Activated naive CD4-positive, alpha-beta T cell treated with anti-CD3 and anti-CD28 coated beads, Interleukin-2, amount 50 U/mL, for 16 hours (primary cell): Measurements from ENCODE around the gene STARD10.
"Not testable (repeated sequence)": the region's sequence is repeated elsewhere in the genome, so short reads cannot be mapped to it uniquely, and the experiment has no call there.

Source experiments
- DNase-seq: peaks from one replicate; pipeline ENCODE4 v3.0.0-alpha.2; 2020

Gene STARD10

GRCh38 chr11:72793425-72794367 lies at the start of gene STARD10:
STARD10 (minus strand) TSS chr11:72794047; CDS start chr11:72781181, 12,866 bp downstream.
- peak; percentile 94 for DNase-seq

DNA sequence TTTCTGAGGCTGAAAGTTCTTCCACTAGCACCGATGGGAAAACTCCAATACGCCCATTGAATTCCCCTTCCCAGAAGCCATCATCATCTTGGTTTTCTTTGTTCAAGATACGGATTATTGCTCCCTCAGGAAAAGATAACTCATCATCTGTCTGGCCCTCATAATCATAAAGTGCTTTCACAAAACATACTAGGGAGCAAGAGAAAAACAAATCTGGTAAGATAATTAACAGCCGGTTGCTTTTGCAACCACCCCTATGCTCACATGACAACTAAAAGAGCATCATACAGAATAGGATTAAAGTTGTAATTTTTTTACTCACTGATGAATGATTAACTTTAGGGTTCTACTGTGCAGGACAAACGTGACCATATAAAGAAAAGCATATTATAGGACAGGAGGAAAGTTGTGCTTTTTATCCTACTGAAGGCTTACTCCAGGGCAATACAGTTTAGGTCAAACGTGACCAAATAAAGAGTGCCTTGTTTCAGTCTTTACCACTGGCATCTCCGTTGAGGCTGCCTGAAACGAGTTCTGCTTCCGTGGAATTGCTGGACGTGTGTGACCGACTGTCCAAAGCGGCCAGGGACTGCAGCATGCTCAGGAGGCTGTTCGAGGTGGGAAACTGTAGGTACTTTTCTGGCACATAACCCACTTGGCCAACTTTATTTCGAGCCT lies 48.9 kb upstream of the STARD10 start:
- DNase-seq: no peak

GRCh38 chr11:72842126-72842525 lies 48.3 kb upstream of the STARD10 start:
- DNase-seq: no peak

DNA sequence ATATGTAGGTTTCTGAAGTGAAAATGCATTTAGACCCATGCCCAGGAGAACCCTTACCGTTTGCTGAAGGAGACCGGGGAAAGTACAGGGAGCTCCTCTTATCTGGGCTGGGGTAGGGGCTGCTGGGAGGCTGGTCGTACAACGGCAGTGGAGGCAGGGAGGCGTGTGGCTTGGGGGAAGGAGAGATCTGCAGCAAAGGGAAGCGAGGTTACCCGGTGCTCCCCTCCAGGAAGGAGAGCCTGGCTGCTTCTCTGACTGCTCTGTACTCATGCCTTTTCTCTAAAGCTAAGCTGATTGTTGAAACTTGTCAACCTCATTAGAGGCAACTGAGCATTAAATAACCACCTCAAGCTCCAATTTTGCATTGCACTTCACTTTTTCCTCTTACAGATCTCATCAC lies 47.5 kb upstream of the STARD10 start:
- DNase-seq: no peak

GRCh38 chr11:72840780-72841179 lies 46.9 kb upstream of the STARD10 start:
- DNase-seq: no peak

DNA sequence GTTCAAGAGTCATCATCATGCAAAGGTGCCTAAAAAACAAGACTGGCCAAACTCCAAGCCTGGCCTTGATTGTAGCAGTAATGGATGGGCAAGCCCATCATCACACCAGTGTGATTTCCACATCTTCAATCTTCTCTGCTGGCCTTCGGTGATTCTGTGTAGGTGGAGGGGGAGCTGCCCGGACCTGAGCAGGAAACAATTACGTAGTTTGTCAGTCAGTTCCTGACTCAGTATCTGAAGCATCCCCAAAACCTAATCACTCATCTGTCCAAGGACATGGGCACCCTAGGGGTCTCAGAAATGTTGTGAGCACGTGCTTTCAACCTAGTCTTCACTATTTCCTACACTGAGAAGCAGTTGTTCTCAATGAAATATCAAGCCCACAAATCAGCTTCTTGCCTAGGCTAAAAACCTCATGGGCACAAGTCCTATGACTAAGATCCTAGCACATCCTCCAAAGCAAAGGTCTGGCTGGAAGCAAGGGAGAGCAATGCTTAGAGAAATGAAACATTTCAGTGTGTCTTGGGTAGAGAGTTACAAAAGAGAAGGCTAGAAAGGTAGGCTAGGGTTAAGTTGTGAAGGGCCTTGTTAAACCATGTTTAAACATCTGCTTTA lies 45.0 kb upstream of the STARD10 start:
- DNase-seq: no peak

GRCh38 chr11:72836111-72836510 lies 42.3 kb upstream of the STARD10 start:
- DNase-seq: no peak

- no peak for DNase-seq
Measured at GRCh38 chr11:72834905-72835304, 41.1 kb upstream of the STARD10 start.

DNA sequence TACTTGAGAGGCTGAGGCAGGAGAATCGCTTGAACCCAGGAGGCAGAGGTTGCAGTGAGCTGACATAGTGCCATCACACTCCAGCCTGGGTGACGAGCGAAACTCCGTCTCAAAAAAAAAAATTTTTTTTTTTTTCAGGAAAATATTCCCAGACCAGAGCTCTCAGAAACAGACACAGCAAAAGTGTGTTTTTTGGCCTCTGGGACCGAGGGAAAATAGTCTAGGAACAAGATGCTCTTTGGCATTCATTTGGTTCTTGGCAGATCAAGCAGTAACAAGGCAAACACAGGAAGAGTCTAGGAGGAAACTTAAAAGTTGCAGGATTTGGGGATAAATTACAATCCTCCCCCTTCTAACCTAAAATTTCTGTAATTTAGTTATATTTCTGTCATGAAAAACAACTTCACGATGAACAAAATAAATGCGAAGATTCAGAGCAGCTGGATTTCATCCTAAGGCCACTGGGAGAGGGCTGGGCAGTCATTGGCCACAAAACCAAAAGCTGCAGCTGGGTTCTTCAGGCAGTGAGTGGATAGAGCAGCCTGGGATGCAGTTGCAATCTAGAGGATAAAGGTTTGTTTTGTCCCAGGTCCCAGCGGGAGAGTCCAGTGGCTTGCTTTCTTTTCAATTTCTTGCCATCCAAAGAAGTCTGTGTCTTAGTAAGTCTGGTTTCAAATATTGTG lies 40.1 kb upstream of the STARD10 start:
- DNase-seq: no peak

DNA sequence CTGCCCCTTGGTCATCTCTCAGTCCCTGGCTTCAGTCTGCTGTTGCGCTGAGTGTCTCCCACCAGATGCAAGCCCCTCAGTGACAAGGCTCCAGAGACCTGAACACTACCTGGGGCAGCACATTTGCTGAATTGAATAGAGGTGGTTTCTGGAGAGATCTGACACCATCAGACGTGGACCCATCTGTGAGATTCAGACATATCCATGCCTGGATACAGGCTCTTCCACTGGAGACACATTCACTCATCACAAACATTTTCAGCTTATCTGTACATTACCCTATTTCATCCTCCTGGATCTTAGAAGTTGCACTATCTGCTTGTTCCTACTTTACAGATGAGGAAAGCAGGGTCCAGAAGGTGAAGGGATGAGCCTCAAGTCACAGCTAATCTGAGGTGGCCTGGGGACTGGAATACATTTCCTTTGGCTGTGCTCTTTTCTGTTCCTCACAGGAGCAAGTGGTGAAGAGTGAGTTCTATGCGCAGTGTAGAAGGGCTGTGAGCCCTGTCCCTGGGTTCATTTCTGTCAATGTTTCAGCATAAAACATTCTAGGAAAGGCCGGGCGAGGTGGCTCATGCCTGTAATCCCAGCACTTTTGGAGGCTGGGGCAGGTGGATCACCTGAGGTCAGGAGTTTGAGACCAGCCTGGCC lies 39.4 kb upstream of the STARD10 start:
- DNase-seq: no peak

GRCh38 chr11:72832301-72833082 lies 38.6 kb upstream of the STARD10 start:
- no peak for DNase-seq

DNA sequence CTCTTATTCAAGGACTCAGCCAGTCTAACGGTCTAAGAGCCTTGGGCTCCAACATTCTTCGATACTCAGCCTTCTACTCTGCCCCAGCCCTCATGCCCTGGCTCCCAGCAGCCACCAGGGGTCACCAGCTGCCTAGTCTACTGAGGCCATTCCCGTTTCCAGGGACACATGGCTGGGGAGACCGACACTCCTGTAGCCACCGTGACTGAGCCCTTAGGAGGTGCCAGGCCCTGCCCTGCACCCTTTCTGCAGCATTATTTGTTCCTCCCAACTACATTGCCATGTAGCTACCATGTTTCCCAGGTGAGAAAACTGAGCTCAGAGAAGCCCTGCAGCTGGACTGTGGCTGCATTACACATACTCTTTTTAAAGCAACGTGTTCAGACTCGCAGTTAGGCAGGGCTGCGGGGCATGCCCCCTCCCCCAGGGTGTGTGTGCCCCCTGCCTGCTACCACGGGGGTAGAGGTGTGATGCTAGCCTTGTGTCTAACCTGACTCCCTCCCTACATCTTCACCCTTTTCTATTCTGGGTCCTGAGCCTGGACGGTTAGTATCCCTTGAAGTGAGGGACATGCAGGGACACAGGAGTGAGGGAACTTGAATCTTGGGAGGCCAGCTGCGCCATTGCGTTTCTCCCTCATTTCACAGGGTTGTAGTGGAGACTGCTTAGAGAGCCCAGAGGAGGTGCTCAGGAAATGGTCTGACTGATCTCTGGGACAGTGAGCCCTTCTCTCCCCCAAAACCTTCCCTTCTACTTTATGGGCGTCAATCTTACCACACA lies 37.9 kb upstream of the STARD10 start:
- peak; percentile 61 for DNase-seq

GRCh38 chr11:72829884-72830533 lies 36.2 kb upstream of the STARD10 start:
- DNase-seq: no peak

DNA sequence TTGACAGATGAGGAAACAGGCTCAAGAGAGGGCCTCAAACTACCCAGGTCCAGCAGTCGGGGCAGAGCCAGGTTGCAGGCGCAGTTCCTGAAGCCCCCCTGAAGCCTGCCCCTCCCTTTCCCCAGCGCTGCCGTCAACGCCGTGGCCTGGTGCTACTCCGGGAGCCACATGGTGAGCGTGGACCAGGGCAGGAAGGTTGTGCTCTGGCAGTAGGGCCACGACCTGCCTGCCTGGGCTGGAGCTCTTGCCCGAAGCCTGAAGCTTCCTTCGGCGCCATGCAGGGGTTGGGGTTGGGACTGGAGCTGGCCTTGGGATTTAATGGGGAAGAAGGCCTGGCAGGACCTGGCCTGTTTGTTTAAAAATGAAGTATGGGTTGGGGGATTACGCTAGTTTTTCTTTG lies 35.3 kb upstream of the STARD10 start:
- no peak for DNase-seq

GRCh38 chr11:72828692-72829101 lies 34.9 kb upstream of the STARD10 start:
- no peak for DNase-seq

DNA sequence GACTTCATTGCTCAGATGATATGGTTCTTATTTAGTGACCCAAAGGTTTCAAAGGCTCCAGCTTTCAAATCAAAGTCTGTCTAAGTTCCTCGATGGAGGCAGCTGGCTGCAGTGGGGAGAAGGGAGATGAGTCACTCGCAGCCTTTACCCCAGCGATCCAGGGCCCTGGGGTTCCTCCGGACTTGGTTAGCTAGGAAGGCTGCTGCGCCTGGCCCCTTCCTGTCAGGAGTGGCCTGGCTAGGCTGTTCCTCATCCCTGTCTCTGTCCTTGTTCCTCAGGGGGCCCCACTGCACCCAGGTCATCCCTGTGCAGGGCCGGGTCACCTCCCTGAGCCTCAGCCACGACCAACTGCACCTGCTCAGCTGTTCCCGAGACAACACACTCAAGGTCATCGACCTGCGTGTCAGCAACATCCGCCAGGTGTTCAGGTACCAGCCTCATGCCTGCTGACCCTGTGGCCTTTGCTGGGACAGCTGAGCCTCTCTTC lies 34.3 kb upstream of the STARD10 start:
- no peak for DNase-seq

GRCh38 chr11:72827656-72828055 lies 33.8 kb upstream of the STARD10 start:
- not testable (repeated sequence) for DNase-seq

DNA sequence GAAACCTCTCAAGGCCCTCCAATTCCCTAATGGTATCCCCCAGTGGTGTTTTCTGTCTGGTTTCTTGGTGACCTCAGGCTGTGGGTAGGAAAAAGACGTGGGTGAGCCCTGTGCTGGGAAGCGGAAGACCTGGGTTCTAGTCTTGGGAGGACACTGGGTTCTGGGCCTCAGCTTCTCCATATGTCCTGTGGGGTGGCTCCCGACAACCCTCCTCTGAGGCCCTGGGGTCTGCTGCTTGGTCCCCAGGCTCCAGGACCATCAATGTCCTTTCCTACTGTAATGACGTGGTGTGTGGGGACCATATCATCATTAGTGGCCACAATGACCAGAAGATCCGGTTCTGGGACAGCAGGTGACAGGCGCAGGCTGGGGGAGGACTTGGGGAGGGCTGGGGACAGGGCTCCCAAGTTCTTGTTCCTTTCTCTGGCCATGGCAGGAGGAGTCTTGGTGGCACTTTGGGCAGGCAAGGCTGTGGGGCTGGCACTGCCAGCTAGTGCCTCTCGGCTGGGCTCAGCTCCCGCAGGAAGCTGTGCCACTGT lies 33.2 kb upstream of the STARD10 start:
- DNase-seq: no peak

DNA sequence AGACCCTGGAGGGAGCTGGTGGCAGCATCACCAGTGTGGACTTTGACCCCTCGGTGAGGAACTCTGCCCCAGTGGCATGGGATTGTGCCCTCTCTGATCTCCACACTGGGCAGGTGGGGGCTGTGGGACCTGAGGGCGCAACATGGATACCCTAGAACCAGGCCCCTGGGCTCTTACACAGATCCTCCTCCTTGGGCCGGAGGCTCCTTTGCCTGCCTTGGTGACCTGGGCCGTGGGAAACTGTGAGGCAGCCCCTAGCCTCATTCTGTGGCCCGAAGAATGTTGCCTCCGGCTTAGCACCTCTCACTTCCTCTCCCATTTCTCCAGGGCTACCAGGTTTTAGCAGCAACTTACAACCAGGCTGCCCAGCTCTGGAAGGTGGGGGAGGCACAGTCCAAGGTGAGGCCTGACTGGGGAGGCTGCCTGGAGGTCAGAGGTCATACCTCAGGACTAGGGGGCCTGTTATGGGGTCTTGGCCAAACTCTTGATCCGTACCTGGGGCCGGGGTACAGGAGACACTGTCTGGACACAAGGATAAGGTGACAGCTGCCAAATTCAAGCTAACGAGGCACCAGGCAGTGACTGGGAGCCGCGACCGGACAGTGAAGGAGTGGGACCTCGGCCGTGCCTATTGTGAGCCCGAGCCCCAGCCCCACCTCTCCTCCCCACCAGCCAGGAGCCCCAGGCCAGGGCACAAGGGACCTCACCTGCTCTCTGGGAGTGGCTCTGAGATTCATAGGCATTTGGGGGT lies 32.5 kb upstream of the STARD10 start:
- no peak for DNase-seq
